Ovary (tissue), 3 donors: ENCODE data around the gene CCDC177.

ENCODE experiments used
- CTCF ChIP-seq, 3 donors: fragments of 450-650 bp in 2 of 3; fragments of 200-600 bp in 1 of 3; IDR thresholded peaks; one replicate each; pipeline versions ENCODE4 v1.5.1 to v1.8.0; 2016 to 2022; ENCODE audit warnings: antibody characterized with exemption in 3 of 3, mild to moderate bottlenecking in 1 of 3
- EP300 ChIP-seq: sonication (generic); formaldehyde crosslinking; IDR thresholded peaks from one replicate; pipeline ENCODE4 v1.6.1; 2017; ENCODE audit warnings: antibody characterized with exemption
- donor health status: DM: no; HTN: no; CAD: no.

GRCh38 chr14:69579476-69579875 lies 4.8 kb upstream of the CCDC177 start:
- TF ChIP-seq EP300 (no peak), CTCF (IDR thresholded peaks at IDR 0.05) (no peak)
